Pancreas (tissue), 10 donors: ENCODE results near the gene TMEM263. TPM values are rescaled to one million over a fixed set of nuclear protein-coding genes. Genes with fewer than 3 reads are reported as not detected.

Source experiments
- ATAC-seq, 4 donors: fragments of 200-7000 bp; cut with Tn5 transposase; one replicate each; pipeline versions ENCODE4 v1.8.0 to v1.9.1; 2020; ENCODE audit warnings: mild to moderate bottlenecking in 4 of 4, moderate library complexity in 4 of 4
- DNase-seq, 6 donors: peaks; one replicate each; pipeline ENCODE4 v3.0.0-alpha.2; 2020
- FAIRE-seq: peaks from 2 replicates; lab custom pipeline; 2012; peaks lifted over from hg19 to GRCh38; lab: Jason Lieb, UNC
- H3K27ac ChIP-seq, 4 donors: fragments of 200-600 bp; sonication (generic); 1 replicate in 3 of 4; 2 replicates in 1 of 4; pipeline versions ENCODE4 v1.5.0 to v1.8.0; 2020
- H3K27me3 ChIP-seq, 4 donors: fragments of 200-600 bp; one replicate each; pipeline ENCODE4 v1.8.0; 2021
- H3K36me3 ChIP-seq, 3 donors: fragments of 200-600 bp; sonication (generic) in 1 of 3; one replicate each; pipeline versions ENCODE4 v1.5.0 to v1.8.0; 2020 to 2021
- H3K4me1 ChIP-seq, 3 donors: fragments of 200-600 bp; one replicate each; pipeline ENCODE4 v1.8.0; 2021
- H3K4me3 ChIP-seq, 4 donors: fragments of 200-600 bp; sonication (generic) in 2 of 4; one replicate each; pipeline versions ENCODE4 v1.5.0 to v1.8.0; 2020 to 2021
- H3K9me3 ChIP-seq, 4 donors: fragments of 200-600 bp; one replicate each; pipeline ENCODE4 v1.8.0; 2021
- CTCF ChIP-seq, 4 donors: fragments of 200-600 bp; sonication (generic) in 3 of 4; IDR thresholded peaks; one replicate each; pipeline versions ENCODE4 v1.5.0 to v1.8.0; 2021; ENCODE audit warnings: antibody characterized with exemption in 4 of 4
- WGBS, 2 donors: extraction: QIAGEN DNeasy Blood & Tissue Kit; methylation state at CpG; one replicate each; pipeline ENCODE4 v1.1.7; 2013; 5-methylcytosine and 5-hydroxymethylcytosine counted together
- intact Hi-C, 3 donors: fragments of 100-400 bp; cut with DNase I; formaldehyde crosslinking; loops; one replicate each; pipeline versions ENCODE4 v1.11.1 to v1.14.2; 2022
- polyA plus RNA-seq, 2 donors: library from polyadenylated mRNA; stranded (reverse); fragments of 200-250 nt; gene quantifications; one replicate each; pipeline ENCODE4 v1.2.3, GENCODE V29; 2013
- total RNA-seq, 6 donors: library from RNA; stranded (reverse); fragmentation: NEBNext Ultra II Directional in 4 of 6; extraction: Animal tissue kit (Norgen Biotek cat#: 25700) in 4 of 6; gene quantifications; one replicate each; pipeline versions ENCODE4 v1.2.1 to v1.2.4, GENCODE V29; 2021 to 2023
- donor health status: healthy with polysubstance abuse.
- donor health status: DM: no; HTN: no; CAD: no; lungs with moderate emphysema.
- donor health status: DM: no; HTN: no; CAD: no.
- donor health status: control.
- donor health status: control.
- donor health status: Bipolar disorder and iron deficiency.
- donor health status: DM: yes; HTN: yes; CAD: no.
- donor health status: DM: no; HTN: no; CAD: no.
- donor health status: DM: no; HTN: no; CAD: no.
- donor health status: DM: yes; HTN: yes; CAD: no.

TMEM263 gene
- total and polyA plus RNA-seq, 8 donors, result 12.7 to 34.5 (median 23.4) TPM

- no peak for DNase-seq
- 94 to 98% methylated on average over 2 of the region's 2 CpGs for WGBS, 2 donors
- H3K36me3 ChIP-seq, result peaks cover 0 to 26% (median 5%) of the 10 kb centered on the region in 3 donors
- intact Hi-C loops, result no loop called here
- H3K4me1 ChIP-seq, result peaks cover 19 to 44% (median 38%) of the 10 kb centered on the region in 3 donors
- TF ChIP-seq CTCF (IDR thresholded peaks at IDR 0.05), result no peak
- H3K9me3 ChIP-seq, result no peaks in the 10 kb centered on the region
- no peak overlapping the region for H3K27ac ChIP-seq
- no peaks in the 10 kb centered on the region for H3K27me3 ChIP-seq
- ATAC-seq, result no peak
- no peak overlapping the region for H3K4me3 ChIP-seq
- FAIRE-seq, result no peak
These were observed 15.4 kb downstream of the TMEM263 start for GRCh38 chr12:106971065-106971464.

GRCh38 chr12:106973545-106973944 lies 17.8 kb downstream of the TMEM263 start:
- no peaks in the 10 kb centered on the region for H3K9me3 ChIP-seq
- no peak for FAIRE-seq
- peaks cover 0 to 15% (median 0%) of the 10 kb centered on the region in 3 donors for H3K36me3 ChIP-seq
- ATAC-seq, result no peak
- H3K4me3 ChIP-seq, result no peak overlapping the region
- DNase-seq, result no peak
- intact Hi-C loops, result no loop called here
- peak overlapping the region in 1 of 4 donors; percentile 35 for H3K27ac ChIP-seq
- TF ChIP-seq CTCF (IDR thresholded peaks at IDR 0.05), result no peak
- peaks cover 39 to 63% (median 60%) of the 10 kb centered on the region in 3 donors for H3K4me1 ChIP-seq
- H3K27me3 ChIP-seq, result no peaks in the 10 kb centered on the region

GRCh38 chr12:106974511-106974910 lies 18.8 kb downstream of the TMEM263 start:
- H3K27ac ChIP-seq, result peak overlapping the region; percentile 6 to 85 (median 54)
- no peak for FAIRE-seq
- TF ChIP-seq CTCF (IDR thresholded peaks at IDR 0.05), result no peak

GRCh38 chr12:106975098-106975497 lies 19.4 kb downstream of the TMEM263 start:
- intact Hi-C loops, result no loop called here
- Histone ChIP-seq H3K4me3 (no peak overlapping the region), H3K9me3 (no peaks in the 10 kb centered on the region), H3K27me3 (no peaks in the 10 kb centered on the region), H3K4me1 (peaks cover 44 to 69% (median 65%) of the 10 kb centered on the region in 3 donors), H3K36me3 (peaks cover 0 to 15% (median 0%) of the 10 kb centered on the region in 3 donors), H3K27ac (peak overlapping the region; percentile 25 to 85 (median 66))
- no peak for ATAC-seq
- TF ChIP-seq CTCF (IDR thresholded peaks at IDR 0.05), result no peak
- peak in 2 of 6 donors; percentile 23 to 36 for DNase-seq
- FAIRE-seq, result no peak
- WGBS, 2 donors, result 88 to 94% methylated on average over 8 of the region's 8 CpGs

More at GRCh38 chr12:106974511-106974910, 18.8 kb downstream of the TMEM263 start:
- no peaks in the 10 kb centered on the region for H3K27me3 ChIP-seq
- H3K4me1 ChIP-seq, result peaks cover 44 to 69% (median 65%) of the 10 kb centered on the region in 3 donors
- intact Hi-C loops, result no loop called here
- no peak overlapping the region for H3K4me3 ChIP-seq
- peak in 1 of 6 donors; percentile 33 for DNase-seq
- peaks cover 0 to 15% (median 0%) of the 10 kb centered on the region in 3 donors for H3K36me3 ChIP-seq
- ATAC-seq, result peak; percentile 48 to 75 (median 62)
- H3K9me3 ChIP-seq, result no peaks in the 10 kb centered on the region
- WGBS, 2 donors, result 35 to 45% methylated on average over 3 of the region's 3 CpGs

- ATAC-seq (peak; percentile 82 to 87 (median 84)), FAIRE-seq (peak; percentile 65), DNase-seq (peak in 1 of 6 donors; percentile 32)
- no peaks in the 10 kb centered on the region for H3K27me3 ChIP-seq
- H3K36me3 ChIP-seq, result peaks cover 0 to 9% (median 0%) of the 10 kb centered on the region in 3 donors
- peak overlapping the region; percentile 25 to 85 (median 66) for H3K27ac ChIP-seq
- H3K4me1 ChIP-seq, result peaks cover 44 to 69% (median 65%) of the 10 kb centered on the region in 3 donors
- 47 to 49% methylated on average over 3 of the region's 3 CpGs for WGBS, 2 donors
- H3K9me3 ChIP-seq, result no peaks in the 10 kb centered on the region
- intact Hi-C loops, result no loop called here
- no peak overlapping the region for H3K4me3 ChIP-seq
- no peak for TF ChIP-seq CTCF (IDR thresholded peaks at IDR 0.05)
These were observed 20.4 kb downstream of the TMEM263 start for GRCh38 chr12:106975993-106976658.
